Effector memory CD4-positive, alpha-beta T cell (primary cell): ENCODE results near the gene IQCF6.

ENCODE experiments used
- DNase-seq, 3 donors: peaks; one replicate each; pipeline ENCODE4 v3.0.0-alpha.2; 2020
- H3K27ac ChIP-seq: 2 replicates; pipeline ENCODE4 v1.7.0; 2013; ENCODE audit warnings: mild to moderate bottlenecking, low read length, moderate library complexity; ENCODE audit not compliant: insufficient read depth, poor library complexity, severe bottlenecking
- H3K27me3 ChIP-seq: replicated peaks from 2 replicates; pipeline ENCODE4 v1.7.0; 2013; ENCODE audit warnings: mild to moderate bottlenecking, low read length; ENCODE audit not compliant: insufficient read depth, control insufficient read depth, poor library complexity, severe bottlenecking
- H3K36me3 ChIP-seq: 2 replicates; pipeline ENCODE4 v1.7.0; 2013; ENCODE audit warnings: mild to moderate bottlenecking, low read length, moderate library complexity; ENCODE audit not compliant: control insufficient read depth, insufficient read depth
- H3K4me1 ChIP-seq: 2 replicates; pipeline ENCODE4 v1.7.0; 2013; ENCODE audit warnings: low read length, mild to moderate bottlenecking; ENCODE audit not compliant: control insufficient read depth, insufficient read depth, poor library complexity, severe bottlenecking
- H3K4me3 ChIP-seq: 2 replicates; pipeline ENCODE4 v1.7.0; 2013; ENCODE audit warnings: low read length, low read depth, mild to moderate bottlenecking; ENCODE audit not compliant: insufficient read depth, poor library complexity, severe bottlenecking
- H3K9me3 ChIP-seq: 2 replicates; pipeline ENCODE4 v1.7.0; 2013; ENCODE audit warnings: mild to moderate bottlenecking, low read length, moderate library complexity; ENCODE audit not compliant: control insufficient read depth
- total RNA-seq, 3 donors: gene quantifications; one replicate each; lab custom pipeline; 2026; lab: John Stamatoyannopoulos, UW

The IQCF6 gene
- 0 reads per million in 3 donors for total RNA-seq

DNA sequence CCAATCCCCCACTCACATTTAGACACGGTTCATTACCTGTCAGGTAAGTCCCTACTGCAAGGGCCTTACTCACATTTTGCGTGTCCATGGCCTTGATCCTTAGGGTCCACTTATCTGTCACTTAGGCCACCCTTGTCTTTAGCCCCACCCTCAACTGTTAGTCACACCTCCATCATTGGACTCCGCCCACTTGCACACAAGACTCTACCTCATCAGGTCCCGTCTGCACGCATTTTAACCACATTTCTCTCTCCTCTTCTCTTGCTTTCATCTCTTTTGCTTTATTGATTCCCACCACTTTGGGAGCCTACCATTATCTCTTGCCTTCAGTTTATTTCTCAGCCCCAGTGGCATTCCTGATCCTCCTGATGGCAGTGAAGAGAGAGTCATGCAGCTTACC is at the start of gene IQCF6:
IQCF6 (minus strand) TSS at position 101 of the 400 bp plus-strand sequence; CDS start at position 88, 13 bp downstream.
- H3K4me3 ChIP-seq, result no peak within 1 kb of the TSS
- no peak for DNase-seq
- H3K9me3 ChIP-seq, result no peaks in the 10 kb centered on the region
- H3K27ac ChIP-seq, result no peak within 1 kb of the TSS
- no peaks in the 10 kb centered on the region for H3K4me1 ChIP-seq
- H3K36me3 ChIP-seq, result no peaks in the 10 kb centered on the region
- H3K27me3 ChIP-seq, result no peaks in the 10 kb centered on the region

DNA sequence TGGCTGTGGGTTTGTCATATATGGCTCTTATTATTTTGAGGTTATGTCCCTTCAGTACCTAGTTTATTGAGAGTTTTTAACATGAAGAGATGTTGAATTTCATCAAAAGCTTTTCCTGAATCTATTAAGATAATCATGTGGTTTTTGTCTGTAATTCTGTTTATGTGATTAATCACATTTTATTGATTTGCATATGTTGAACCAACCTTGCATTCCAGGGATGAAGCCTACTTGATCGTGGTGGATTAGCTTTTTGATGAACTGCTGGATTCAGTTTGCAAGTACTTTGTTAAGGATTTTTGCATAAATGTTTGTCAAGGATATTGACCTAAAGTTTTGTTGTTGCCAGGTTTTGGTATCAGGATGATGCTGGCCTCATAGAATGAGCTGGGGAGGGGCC is 49.3 kb upstream of the IQCF6 start:
- Histone ChIP-seq H3K27me3 (no peaks in the 10 kb centered on the region), H3K4me1 (peaks cover 5% of the 10 kb centered on the region), H3K27ac (no peak overlapping the region), H3K36me3 (no peaks in the 10 kb centered on the region), H3K4me3 (no peak overlapping the region), H3K9me3 (no peaks in the 10 kb centered on the region)
- no peak for DNase-seq

DNA sequence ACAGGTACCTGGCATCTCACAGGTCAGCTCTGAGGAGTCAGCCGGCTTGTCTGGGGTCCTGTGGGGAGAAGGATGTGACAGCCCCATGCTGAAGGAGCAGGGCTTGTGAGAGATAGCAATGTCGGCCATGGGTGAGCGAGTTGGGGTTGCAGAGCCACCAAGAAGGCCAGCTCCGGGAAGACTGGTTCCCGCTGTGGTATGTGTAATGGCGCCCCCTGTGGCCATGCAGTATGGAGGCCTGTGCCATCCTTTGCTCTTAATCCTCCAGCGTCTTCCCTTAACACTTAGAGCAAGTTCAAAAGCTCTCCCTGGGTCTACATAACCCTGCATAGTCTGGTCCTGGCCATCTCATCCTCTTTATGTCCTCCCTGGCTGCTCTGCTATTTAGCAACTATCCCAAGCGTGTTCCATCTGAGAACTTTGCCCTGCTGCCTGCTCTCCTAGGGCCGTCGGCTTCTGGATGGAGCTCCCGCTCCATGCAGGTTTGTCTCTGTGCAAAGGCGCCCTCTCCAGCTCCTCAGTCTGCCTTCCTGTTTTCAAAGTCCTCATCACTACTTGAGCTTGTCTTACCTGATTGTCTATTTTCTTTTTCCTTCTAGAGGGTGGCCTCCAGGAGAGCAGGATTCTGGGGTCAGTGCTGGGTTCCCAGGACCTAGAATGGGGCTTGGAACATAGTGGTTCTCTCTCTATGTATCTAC is 40.8 kb upstream of the IQCF6 start:
- H3K27ac ChIP-seq, result no peak overlapping the region
- H3K36me3 ChIP-seq, result no peaks in the 10 kb centered on the region
- peaks cover 6% of the 10 kb centered on the region for H3K4me1 ChIP-seq
- no peak for DNase-seq
- no peaks in the 10 kb centered on the region for H3K27me3 ChIP-seq
- H3K4me3 ChIP-seq, result no peak overlapping the region
- no peaks in the 10 kb centered on the region for H3K9me3 ChIP-seq

DNA sequence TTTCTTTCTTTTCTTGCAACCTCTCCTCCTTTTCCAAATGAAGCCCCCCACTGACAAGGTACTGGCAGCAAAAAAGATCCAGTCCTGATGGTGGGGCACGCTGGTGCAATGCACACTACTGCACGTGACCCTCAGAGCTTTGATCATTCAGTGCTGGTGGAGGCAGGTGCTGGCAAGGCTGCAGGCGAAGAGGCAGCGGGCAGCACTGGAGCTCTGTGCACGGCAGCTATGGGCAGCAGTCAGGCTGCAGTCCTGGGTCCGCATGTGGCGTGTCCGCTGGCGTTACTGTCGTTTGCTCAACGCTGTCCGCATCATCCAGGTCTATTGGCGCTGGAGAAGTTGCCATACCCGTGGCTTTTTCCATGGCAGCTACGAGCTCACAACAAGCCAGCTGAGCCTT is 40.1 kb upstream of the IQCF6 start:
- no peaks in the 10 kb centered on the region for H3K9me3 ChIP-seq
- peaks cover 6% of the 10 kb centered on the region for H3K4me1 ChIP-seq
- H3K4me3 ChIP-seq, result no peak overlapping the region
- no peaks in the 10 kb centered on the region for H3K27me3 ChIP-seq
- no peak overlapping the region for H3K27ac ChIP-seq
- DNase-seq, result no peak
- no peaks in the 10 kb centered on the region for H3K36me3 ChIP-seq

DNA sequence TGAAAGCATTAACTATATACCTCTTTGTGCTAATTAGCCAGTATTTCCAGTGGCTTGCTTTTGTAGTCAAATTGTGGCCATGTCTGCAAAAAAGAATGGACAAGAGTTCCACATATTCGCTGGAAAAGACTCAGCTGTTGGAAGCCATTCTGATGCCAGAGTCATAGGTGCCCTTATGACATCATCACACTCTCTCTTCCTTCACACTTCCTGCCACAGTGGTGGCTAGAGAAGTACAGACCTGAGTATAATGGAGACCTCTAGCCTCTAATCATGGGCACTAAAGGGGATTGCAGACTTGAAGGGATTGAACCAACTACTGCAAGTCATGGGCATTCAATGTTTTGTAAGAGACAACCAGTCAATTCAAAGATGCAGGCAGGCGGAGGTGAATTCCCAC is 38.3 kb upstream of the IQCF6 start:
- Histone ChIP-seq H3K4me1 (no peaks in the 10 kb centered on the region), H3K27me3 (no peaks in the 10 kb centered on the region), H3K9me3 (no peaks in the 10 kb centered on the region), H3K4me3 (no peak overlapping the region), H3K36me3 (no peaks in the 10 kb centered on the region), H3K27ac (no peak overlapping the region)
- no peak for DNase-seq

DNA sequence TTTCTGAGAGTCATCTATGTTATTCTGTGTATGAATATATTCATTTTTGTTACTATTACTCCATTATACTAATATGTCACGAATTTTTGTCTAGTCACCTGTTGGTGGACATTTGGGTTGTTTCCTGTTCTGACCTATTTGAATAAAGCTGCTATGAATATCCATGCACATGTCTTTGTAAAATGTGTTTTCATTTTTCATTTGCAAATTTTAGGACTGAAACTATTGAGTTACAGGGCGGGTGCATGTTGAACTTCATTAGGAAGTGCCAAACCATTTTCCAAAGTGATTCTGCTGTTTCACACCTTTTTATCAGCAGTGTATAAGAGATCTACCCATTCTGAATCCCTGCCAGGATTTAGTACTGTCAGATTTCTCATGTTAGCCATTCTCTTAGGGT is 37.7 kb upstream of the IQCF6 start:
- H3K4me1 ChIP-seq, result no peaks in the 10 kb centered on the region
- H3K27me3 ChIP-seq, result no peaks in the 10 kb centered on the region
- DNase-seq, result no peak
- no peaks in the 10 kb centered on the region for H3K36me3 ChIP-seq
- H3K4me3 ChIP-seq, result no peak overlapping the region
- no peak overlapping the region for H3K27ac ChIP-seq
- H3K9me3 ChIP-seq, result no peaks in the 10 kb centered on the region

DNA sequence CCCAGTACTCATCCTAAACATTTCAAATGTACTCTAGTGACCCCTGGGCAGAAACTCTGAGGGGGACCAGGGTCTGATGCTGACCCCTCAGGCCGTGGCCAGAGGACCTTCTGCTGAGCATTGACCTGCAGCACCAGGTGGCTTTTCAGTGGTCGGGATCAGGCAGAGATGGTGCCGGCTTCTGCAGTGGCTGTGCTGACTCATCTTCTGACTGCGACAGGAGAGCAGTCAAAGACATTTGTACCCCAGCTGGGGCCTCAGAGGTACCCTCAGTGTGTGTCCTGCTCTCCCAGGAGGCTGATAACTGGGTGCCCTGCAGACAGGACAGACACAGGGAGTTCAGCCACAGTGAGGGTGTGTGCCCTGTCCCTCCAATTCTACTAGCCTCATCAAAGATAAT is 36.6 kb upstream of the IQCF6 start:
- no peaks in the 10 kb centered on the region for H3K36me3 ChIP-seq
- H3K4me3 ChIP-seq, result no peak overlapping the region
- H3K27ac ChIP-seq, result no peak overlapping the region
- DNase-seq, result no peak
- H3K27me3 ChIP-seq, result no peaks in the 10 kb centered on the region
- no peaks in the 10 kb centered on the region for H3K4me1 ChIP-seq
- no peaks in the 10 kb centered on the region for H3K9me3 ChIP-seq

DNA sequence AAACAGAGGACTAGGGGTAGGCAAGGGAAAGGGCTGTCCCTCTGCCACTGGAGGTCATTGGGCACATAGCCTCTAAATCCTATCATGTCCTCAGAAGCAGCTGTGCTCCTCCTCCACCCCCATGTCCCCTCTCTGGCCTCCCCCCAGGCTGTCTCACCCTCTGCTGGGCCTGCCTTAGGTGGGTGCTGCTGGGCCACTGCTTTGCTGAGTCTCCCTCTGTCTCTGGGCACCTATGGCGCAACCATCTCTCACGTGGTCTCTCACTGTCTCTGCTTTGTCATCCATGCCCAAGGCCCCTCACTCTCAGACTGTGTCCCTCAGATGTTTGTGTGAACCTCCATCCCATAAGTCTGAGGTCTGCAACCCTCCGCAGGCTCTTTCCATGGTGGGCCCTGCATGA is 35.0 kb upstream of the IQCF6 start:
- H3K36me3 ChIP-seq, result no peaks in the 10 kb centered on the region
- H3K4me1 ChIP-seq, result no peaks in the 10 kb centered on the region
- H3K27me3 ChIP-seq, result no peaks in the 10 kb centered on the region
- no peak overlapping the region for H3K4me3 ChIP-seq
- DNase-seq, result no peak
- no peak overlapping the region for H3K27ac ChIP-seq
- H3K9me3 ChIP-seq, result no peaks in the 10 kb centered on the region

DNA sequence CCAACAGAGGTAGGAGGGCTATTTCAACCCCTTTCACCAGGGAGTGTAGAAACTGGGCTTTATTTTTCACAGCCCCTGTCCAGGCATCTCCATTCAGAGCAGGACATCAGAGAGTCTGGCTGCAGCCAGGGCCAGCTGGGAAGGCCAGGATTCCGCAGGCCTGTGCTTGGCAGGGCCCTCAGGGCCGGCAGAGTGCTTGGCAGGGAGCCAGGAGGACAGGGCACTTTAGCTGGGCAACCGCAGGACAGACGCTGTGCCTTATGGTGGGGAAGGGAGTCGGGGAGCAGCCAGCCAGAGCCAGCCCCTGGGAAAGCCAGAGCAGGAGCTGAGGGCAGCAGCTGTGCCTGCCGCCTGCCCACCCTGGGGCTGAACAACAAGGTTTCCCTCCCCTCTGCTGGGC is 34.5 kb upstream of the IQCF6 start:
- Histone ChIP-seq H3K9me3 (no peaks in the 10 kb centered on the region), H3K4me3 (no peak overlapping the region), H3K36me3 (no peaks in the 10 kb centered on the region), H3K27me3 (no peaks in the 10 kb centered on the region), H3K4me1 (no peaks in the 10 kb centered on the region), H3K27ac (no peak overlapping the region)
- no peak for DNase-seq

DNA sequence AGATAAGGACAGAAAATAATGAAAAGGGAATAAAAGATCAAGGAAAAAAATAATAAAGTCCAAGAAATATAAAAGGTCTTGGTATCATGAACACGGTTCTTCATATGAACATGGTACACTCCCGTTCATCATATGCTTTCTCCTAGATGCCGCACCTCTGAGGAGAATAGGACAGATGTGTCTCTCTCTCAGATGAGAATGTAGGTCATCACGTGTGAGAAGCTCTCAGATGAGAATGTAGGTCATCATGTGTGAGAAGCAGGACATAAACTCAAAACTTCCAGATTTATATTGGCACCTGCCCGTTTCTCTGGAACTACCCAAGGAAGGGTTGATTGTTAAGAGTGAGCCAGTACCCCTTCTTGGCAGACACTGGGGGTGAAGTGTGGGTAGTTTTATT is 29.9 kb upstream of the IQCF6 start:
- Histone ChIP-seq H3K4me1 (no peaks in the 10 kb centered on the region), H3K4me3 (no peak overlapping the region), H3K9me3 (no peaks in the 10 kb centered on the region), H3K27ac (no peak overlapping the region), H3K36me3 (no peaks in the 10 kb centered on the region), H3K27me3 (no peaks in the 10 kb centered on the region)
- DNase-seq, result no peak
